Stimulated activated CD4-positive, alpha-beta T cell treated with anti-CD3 and anti-CD28 coated beads, Interleukin-1b, Interleukin-23, amount 100 ng/mL, for 48 hours (primary cell): Measurements from ENCODE around the gene CEACAM1.
"Not testable (repeated sequence)": the region's sequence is repeated elsewhere in the genome, so short reads cannot be mapped to it uniquely, and the experiment has no call there.

Experiments
- DNase-seq: peaks from one replicate; pipeline ENCODE4 v3.0.0-alpha.2; 2020

CEACAM1 gene

GRCh38 chr19:42528354-42529247 lies at the start of gene CEACAM1:
CEACAM1 (minus strand) TSS chr19:42528481; CDS start chr19:42528374, 107 bp downstream.
- DNase-seq: peak; percentile 41

GRCh38 chr19:42577016-42577415 lies 48.7 kb upstream of the CEACAM1 start:
- DNase-seq: no peak

GRCh38 chr19:42576241-42576640 lies 48.0 kb upstream of the CEACAM1 start:
- no peak for DNase-seq

- DNase-seq: no peak
Observed at GRCh38 chr19:42573642-42574041, 45.4 kb upstream of the CEACAM1 start.

- no peak for DNase-seq
Observed at GRCh38 chr19:42571116-42571515, 42.8 kb upstream of the CEACAM1 start.

GRCh38 chr19:42569193-42569592 lies 40.9 kb upstream of the CEACAM1 start:
- no peak for DNase-seq

- DNase-seq: no peak
Observed at GRCh38 chr19:42568006-42568405, 39.7 kb upstream of the CEACAM1 start.

- DNase-seq: no peak
Observed at GRCh38 chr19:42567567-42567966, 39.3 kb upstream of the CEACAM1 start.

- peak; percentile 11 for DNase-seq
Observed at GRCh38 chr19:42563352-42564210, 35.3 kb upstream of the CEACAM1 start.

GRCh38 chr19:42561512-42561911 lies 33.2 kb upstream of the CEACAM1 start:
- no peak for DNase-seq

- DNase-seq: no peak
Observed at GRCh38 chr19:42560731-42561130, 32.5 kb upstream of the CEACAM1 start.

GRCh38 chr19:42558450-42559150 lies 30.3 kb upstream of the CEACAM1 start:
- DNase-seq: no peak

- not testable (repeated sequence) for DNase-seq
Observed at GRCh38 chr19:42557386-42557871, 29.1 kb upstream of the CEACAM1 start.

GRCh38 chr19:42555801-42556200 lies 27.5 kb upstream of the CEACAM1 start:
- DNase-seq: no peak

GRCh38 chr19:42555317-42555716 lies 27.0 kb upstream of the CEACAM1 start:
- no peak for DNase-seq

- DNase-seq: no peak
Observed at GRCh38 chr19:42554046-42554575, 25.8 kb upstream of the CEACAM1 start.

GRCh38 chr19:42553292-42554045 lies 25.2 kb upstream of the CEACAM1 start:
- DNase-seq: no peak

- DNase-seq: no peak
Observed at GRCh38 chr19:42552086-42553065, 24.1 kb upstream of the CEACAM1 start.

- not testable (repeated sequence) for DNase-seq
Observed at GRCh38 chr19:42550521-42550920, 22.2 kb upstream of the CEACAM1 start.

GRCh38 chr19:42549067-42549466 lies 20.8 kb upstream of the CEACAM1 start:
- not testable (repeated sequence) for DNase-seq

- no peak for DNase-seq
Observed at GRCh38 chr19:42548552-42548951, 20.3 kb upstream of the CEACAM1 start.
